MM.1S (cell line): Measurements from ENCODE around the gene PTPRN2.

Source experiments
- DNase-seq: peaks from one replicate; pipeline ENCODE4 v3.0.0-alpha.2; 2015
- H2AFZ ChIP-seq: fragments of 300-600 bp; sonication (generic); 2 replicates; pipeline ENCODE4 v1.6.0; 2016; ENCODE audit warnings: antibody characterized with exemption, low read length
- H3F3A ChIP-seq: fragments of 300-600 bp; sonication (generic); 2 replicates; pipeline ENCODE4 v1.6.1; 2016; ENCODE audit warnings: mild to moderate bottlenecking, antibody characterized with exemption, low read length, moderate library complexity, mixed read lengths; ENCODE audit not compliant: insufficient read depth
- H3K27ac ChIP-seq: fragments of 300-600 bp; sonication (generic); 2 replicates; pipeline ENCODE4 v1.5.1; 2016; ENCODE audit warnings: mild to moderate bottlenecking, low read length
- H3K27me3 ChIP-seq: fragments of 300-600 bp; sonication (generic); replicated peaks from 2 replicates; pipeline ENCODE4 v1.6.0; 2016; ENCODE audit warnings: low read length; ENCODE audit not compliant: insufficient read depth
- H3K36me3 ChIP-seq: fragments of 300-600 bp; sonication (generic); replicated peaks from 2 replicates; pipeline ENCODE4 v1.6.1; 2016; ENCODE audit warnings: mild to moderate bottlenecking, low read length, mixed read lengths; ENCODE audit not compliant: insufficient read depth
- H3K4me1 ChIP-seq: fragments of 300-600 bp; sonication (generic); 2 replicates; pipeline ENCODE4 v1.6.1; 2016; ENCODE audit warnings: low read length, mixed read lengths
- H3K4me2 ChIP-seq: fragments of 300-600 bp; sonication (generic); 2 replicates; pipeline ENCODE4 v1.6.0; 2016; ENCODE audit warnings: low read depth, low read length
- H3K4me3 ChIP-seq: fragments of 300-600 bp; sonication (generic); 2 replicates; pipeline ENCODE4 v1.5.1; 2016; ENCODE audit warnings: low read length, mixed read lengths
- H3K79me2 ChIP-seq: fragments of 300-600 bp; sonication (generic); 2 replicates; pipeline ENCODE4 v1.6.1; 2016; ENCODE audit warnings: mixed run types, low read length, mixed read lengths
- H3K9ac ChIP-seq: fragments of 300-600 bp; sonication (generic); 2 replicates; pipeline ENCODE4 v1.6.1; 2016; ENCODE audit warnings: low read length, mixed read lengths
- H3K9me2 ChIP-seq: fragments of 300-600 bp; sonication (generic); replicated peaks from 2 replicates; pipeline ENCODE4 v1.6.1; 2016; ENCODE audit warnings: mild to moderate bottlenecking, low read length, mixed read lengths; ENCODE audit not compliant: insufficient read depth
- H3K9me3 ChIP-seq: fragments of 300-600 bp; sonication (generic); replicated peaks from 2 replicates; pipeline ENCODE4 v1.6.1; 2016; ENCODE audit warnings: mild to moderate bottlenecking, low read length, mixed read lengths; ENCODE audit not compliant: insufficient read depth
- H4K20me1 ChIP-seq: fragments of 300-600 bp; sonication (generic); 2 replicates; pipeline ENCODE4 v1.6.1; 2016; ENCODE audit warnings: mild to moderate bottlenecking, low read length, moderate library complexity, mixed read lengths; ENCODE audit not compliant: insufficient read depth
- CTCF ChIP-seq: fragments of 300-600 bp; sonication (generic); IDR thresholded peaks from 2 replicates; pipeline ENCODE4 v1.5.1; 2016; ENCODE audit warnings: antibody characterized with exemption, low read length, mixed read lengths
- EZH2 ChIP-seq: fragments of 300-600 bp; sonication (generic); optimal IDR thresholded peaks from 2 replicates; pipeline ENCODE3; 2017; ENCODE audit warnings: low read depth, mild to moderate bottlenecking, antibody characterized with exemption, low read length, mixed read lengths
- EZH2phosphoT487 ChIP-seq: fragments of 300-600 bp; sonication (generic); IDR thresholded peaks from 2 replicates; pipeline ENCODE4 v1.6.1; 2018; ENCODE audit warnings: antibody characterized with exemption, low read length

The PTPRN2 gene

GRCh38 chr7:157977306-157977705 is 610.3 kb downstream of the PTPRN2 start:
- no peaks in the 10 kb centered on the region for H3K79me2 ChIP-seq
- no peaks in the 10 kb centered on the region for H3K9me3 ChIP-seq
- no peak for TF ChIP-seq EZH2
- TF ChIP-seq CTCF: no peak
- no peak for TF ChIP-seq EZH2phosphoT487
- H3K36me3 ChIP-seq: no peaks in the 10 kb centered on the region
- DNase-seq: no peak
- H2AFZ ChIP-seq: no peak overlapping the region
- H3K9ac ChIP-seq: no peak overlapping the region
- no peaks in the 10 kb centered on the region for H3K9me2 ChIP-seq
- no peak overlapping the region for H3K4me3 ChIP-seq
- H4K20me1 ChIP-seq: no peaks in the 10 kb centered on the region
- peaks cover 23% of the 10 kb centered on the region for H3K27me3 ChIP-seq
- no peak overlapping the region for H3K4me2 ChIP-seq
- H3K4me1 ChIP-seq: no peaks in the 10 kb centered on the region
- H3F3A ChIP-seq: no peaks in the 10 kb centered on the region
- H3K27ac ChIP-seq: no peak overlapping the region

GRCh38 chr7:157976406-157976805 is 611.2 kb downstream of the PTPRN2 start:
- H3K79me2 ChIP-seq: no peaks in the 10 kb centered on the region
- DNase-seq: no peak
- no peaks in the 10 kb centered on the region for H3K4me1 ChIP-seq
- no peak overlapping the region for H3K9ac ChIP-seq
- TF ChIP-seq EZH2phosphoT487: no peak
- H3K36me3 ChIP-seq: no peaks in the 10 kb centered on the region
- H3K4me2 ChIP-seq: no peak overlapping the region
- no peak overlapping the region for H3K27ac ChIP-seq
- H3K9me3 ChIP-seq: no peaks in the 10 kb centered on the region
- H3K4me3 ChIP-seq: no peak overlapping the region
- H2AFZ ChIP-seq: no peak overlapping the region
- H3K27me3 ChIP-seq: peaks cover 23% of the 10 kb centered on the region; the same call in 1 of the 2 replicates
- no peaks in the 10 kb centered on the region for H3F3A ChIP-seq
- no peaks in the 10 kb centered on the region for H4K20me1 ChIP-seq
- H3K9me2 ChIP-seq: no peaks in the 10 kb centered on the region

- Histone ChIP-seq H3K9ac (no peak overlapping the region), H3K27ac (no peak overlapping the region), H2AFZ (no peak overlapping the region), H3K79me2 (no peaks in the 10 kb centered on the region), H3K9me3 (no peaks in the 10 kb centered on the region), H3K36me3 (no peaks in the 10 kb centered on the region), H3K4me1 (no peaks in the 10 kb centered on the region), H3K4me2 (no peak overlapping the region), H4K20me1 (no peaks in the 10 kb centered on the region), H3F3A (no peaks in the 10 kb centered on the region), H3K4me3 (no peak overlapping the region), H3K27me3 (peaks cover 30% of the 10 kb centered on the region), H3K9me2 (no peaks in the 10 kb centered on the region)
- TF ChIP-seq EZH2 (no peak), CTCF (no peak), EZH2phosphoT487 (no peak)
- no peak for DNase-seq
Measured at GRCh38 chr7:157975401-157976372, 611.9 kb downstream of the PTPRN2 start.
